Nephron (organoid): ENCODE results near the gene DCAF4.
A peak's percentile ranks its signal among the peaks of the same experiment; 100 is the strongest.
"Not testable (repeated sequence)": the region's sequence is repeated elsewhere in the genome, so short reads cannot be mapped to it uniquely, and the experiment has no call there.

Experiments
- H3K27ac Mint-ChIP-seq, 3 experiments: 2 replicates each; pipeline ENCODE4 v1.8.0; 2020; ENCODE audit warnings: mixed read lengths in 3 of 3, mild to moderate bottlenecking in 2 of 3, moderate library complexity in 1 of 3
- H3K27me3 Mint-ChIP-seq: 2 replicates; pipeline ENCODE4 v1.8.0; 2021; ENCODE audit warnings: low read depth, mild to moderate bottlenecking, moderate library complexity, mixed read lengths
- H3K36me3 Mint-ChIP-seq: 2 replicates; pipeline ENCODE4 v1.8.0; 2020; ENCODE audit warnings: low read depth, mixed read lengths
- H3K4me1 Mint-ChIP-seq: 2 replicates; pipeline ENCODE4 v1.8.0; 2020; ENCODE audit warnings: mixed read lengths
- H3K4me3 Mint-ChIP-seq, 3 experiments: 2 replicates each; pipeline ENCODE4 v1.8.0; 2020; ENCODE audit warnings: mild to moderate bottlenecking in 3 of 3, mixed read lengths in 3 of 3, moderate library complexity in 2 of 3
- H3K9me3 Mint-ChIP-seq: 2 replicates; pipeline ENCODE4 v1.8.0; 2020; ENCODE audit warnings: mixed read lengths
- TF ChIP-seq, protein P1 (sequence below), 3 experiments: fragments of 200-600 bp; sonication (generic); IDR thresholded peaks; one replicate each; pipeline ENCODE4 v1.5.0; 2021; ENCODE audit warnings: antibody characterized with exemption in 3 of 3; ENCODE audit not compliant: unreplicated experiment in 3 of 3

Gene DCAF4

DNA sequence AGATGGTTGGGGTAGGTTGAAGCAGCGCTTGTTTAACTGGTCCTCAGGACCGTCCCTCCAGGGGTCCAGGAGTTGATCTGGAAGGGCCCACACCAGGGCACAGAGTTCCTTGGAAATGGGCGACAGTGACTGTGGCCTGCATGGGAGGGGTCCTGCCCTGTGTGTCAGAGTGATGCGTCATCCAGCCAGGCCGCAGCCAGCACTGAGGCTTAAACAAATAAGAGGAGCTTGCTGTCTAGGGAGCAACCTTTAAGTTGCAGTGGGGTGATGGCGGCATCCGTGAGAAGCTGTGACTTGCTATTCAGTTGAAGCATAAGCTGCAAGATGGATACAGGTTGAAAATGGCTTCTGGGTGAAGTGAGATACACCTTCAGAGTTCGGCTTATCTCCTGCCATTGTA, 20.2 kb downstream of the DCAF4 start:
- Mint-ChIP-seq H3K9me3 (no peaks in the 10 kb centered on the region), H3K27ac (no peak overlapping the region), H3K27me3 (no peaks in the 10 kb centered on the region), H3K4me3 (no peak overlapping the region), H3K4me1 (peaks cover 4% of the 10 kb centered on the region), H3K36me3 (peaks cover 35% of the 10 kb centered on the region)
- TF ChIP-seq, protein P1, sequence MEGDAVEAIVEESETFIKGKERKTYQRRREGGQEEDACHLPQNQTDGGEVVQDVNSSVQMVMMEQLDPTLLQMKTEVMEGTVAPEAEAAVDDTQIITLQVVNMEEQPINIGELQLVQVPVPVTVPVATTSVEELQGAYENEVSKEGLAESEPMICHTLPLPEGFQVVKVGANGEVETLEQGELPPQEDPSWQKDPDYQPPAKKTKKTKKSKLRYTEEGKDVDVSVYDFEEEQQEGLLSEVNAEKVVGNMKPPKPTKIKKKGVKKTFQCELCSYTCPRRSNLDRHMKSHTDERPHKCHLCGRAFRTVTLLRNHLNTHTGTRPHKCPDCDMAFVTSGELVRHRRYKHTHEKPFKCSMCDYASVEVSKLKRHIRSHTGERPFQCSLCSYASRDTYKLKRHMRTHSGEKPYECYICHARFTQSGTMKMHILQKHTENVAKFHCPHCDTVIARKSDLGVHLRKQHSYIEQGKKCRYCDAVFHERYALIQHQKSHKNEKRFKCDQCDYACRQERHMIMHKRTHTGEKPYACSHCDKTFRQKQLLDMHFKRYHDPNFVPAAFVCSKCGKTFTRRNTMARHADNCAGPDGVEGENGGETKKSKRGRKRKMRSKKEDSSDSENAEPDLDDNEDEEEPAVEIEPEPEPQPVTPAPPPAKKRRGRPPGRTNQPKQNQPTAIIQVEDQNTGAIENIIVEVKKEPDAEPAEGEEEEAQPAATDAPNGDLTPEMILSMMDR (IDR thresholded peaks at IDR 0.05; ENCODE audit: unreplicated experiment in 3 of 3), result no peak

DNA sequence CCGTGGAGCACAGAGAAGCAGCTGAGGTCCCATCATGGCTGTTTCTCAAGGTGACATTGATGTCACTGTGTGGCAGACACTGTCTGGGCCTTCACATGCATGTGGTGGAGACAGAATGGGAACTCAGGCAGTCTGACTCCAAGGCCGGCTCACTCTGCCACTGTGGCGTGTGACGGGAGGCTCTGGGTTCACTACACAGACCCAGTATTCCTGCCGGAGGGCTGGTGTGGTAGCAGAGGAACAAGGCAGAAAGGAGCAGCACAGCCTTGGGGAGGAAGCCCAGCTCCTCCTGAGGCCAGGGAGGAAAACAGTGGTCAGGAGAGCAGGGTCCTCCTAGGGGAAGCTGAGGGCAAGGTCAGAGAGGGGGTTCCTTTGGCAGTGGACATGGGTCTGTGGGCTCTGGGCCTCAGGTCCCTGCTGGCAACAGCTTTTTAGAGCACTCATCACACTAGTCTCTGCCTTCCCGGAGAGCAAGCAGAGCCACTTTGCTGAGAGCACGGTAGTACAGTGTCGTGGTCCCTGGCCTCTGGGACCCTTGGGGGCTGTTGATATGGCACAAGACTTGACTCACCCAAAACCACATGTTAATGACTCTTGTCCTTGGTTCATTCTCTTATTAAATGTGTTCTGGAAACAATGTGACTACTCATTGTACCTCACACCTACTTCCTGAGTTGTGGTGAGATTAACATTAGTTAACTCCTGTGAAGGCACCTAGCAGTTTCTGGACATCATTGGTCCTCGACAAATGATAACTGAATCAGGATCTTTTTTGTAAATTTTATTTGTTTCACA, 21.3 kb downstream of the DCAF4 start:
- TF ChIP-seq, protein P1 (IDR thresholded peaks at IDR 0.05; ENCODE audit: unreplicated experiment in 3 of 3), result no peak
- no peaks in the 10 kb centered on the region for H3K4me1 Mint-ChIP-seq

DNA sequence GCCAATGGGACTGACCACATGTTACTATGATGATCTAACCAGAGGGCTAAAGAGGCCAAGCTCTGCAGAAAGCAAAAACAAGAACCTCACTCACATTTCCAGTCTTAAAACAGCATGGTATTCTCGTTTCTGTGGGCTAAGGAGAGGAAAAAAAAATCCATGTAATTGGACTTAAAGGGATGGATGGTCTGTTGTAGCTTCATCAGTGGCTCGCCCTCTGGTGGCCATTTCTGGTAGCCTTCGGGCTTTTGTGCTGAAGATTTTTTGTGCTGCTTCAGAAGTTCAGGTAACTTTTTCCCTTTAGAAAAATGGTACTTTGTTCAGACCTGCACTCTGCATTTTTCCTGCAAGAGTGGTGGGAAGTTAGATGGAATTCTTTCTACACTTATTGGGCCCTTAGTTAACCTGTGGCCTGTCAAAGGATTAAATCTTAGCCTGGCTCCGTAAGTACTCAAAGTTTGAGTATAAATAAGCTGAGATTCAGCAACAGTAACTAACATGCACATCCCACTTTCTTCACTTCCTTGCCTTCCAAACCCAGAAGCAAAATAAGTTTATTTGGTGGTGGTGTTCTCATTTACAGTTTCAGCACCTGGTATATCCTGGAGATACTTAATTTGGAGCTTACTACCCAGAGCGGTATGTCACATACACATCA, 22.3 kb downstream of the DCAF4 start:
- TF ChIP-seq, protein P1 (IDR thresholded peaks at IDR 0.05; ENCODE audit: unreplicated experiment in 3 of 3), result peak; percentile 86 to 88 (median 86)
- peaks cover 34% of the 10 kb centered on the region for H3K36me3 Mint-ChIP-seq
- no peak overlapping the region for H3K4me3 Mint-ChIP-seq
- no peaks in the 10 kb centered on the region for H3K27me3 Mint-ChIP-seq
- H3K27ac Mint-ChIP-seq, result no peak overlapping the region
- H3K4me1 Mint-ChIP-seq, result no peaks in the 10 kb centered on the region
- H3K9me3 Mint-ChIP-seq, result no peaks in the 10 kb centered on the region

More for the DNA sequence above, 21.3 kb downstream of the DCAF4 start:
- peaks cover 38% of the 10 kb centered on the region for H3K36me3 Mint-ChIP-seq
- no peaks in the 10 kb centered on the region for H3K27me3 Mint-ChIP-seq
- H3K27ac Mint-ChIP-seq, result no peak overlapping the region
- no peaks in the 10 kb centered on the region for H3K9me3 Mint-ChIP-seq
- H3K4me3 Mint-ChIP-seq, result no peak overlapping the region

DNA sequence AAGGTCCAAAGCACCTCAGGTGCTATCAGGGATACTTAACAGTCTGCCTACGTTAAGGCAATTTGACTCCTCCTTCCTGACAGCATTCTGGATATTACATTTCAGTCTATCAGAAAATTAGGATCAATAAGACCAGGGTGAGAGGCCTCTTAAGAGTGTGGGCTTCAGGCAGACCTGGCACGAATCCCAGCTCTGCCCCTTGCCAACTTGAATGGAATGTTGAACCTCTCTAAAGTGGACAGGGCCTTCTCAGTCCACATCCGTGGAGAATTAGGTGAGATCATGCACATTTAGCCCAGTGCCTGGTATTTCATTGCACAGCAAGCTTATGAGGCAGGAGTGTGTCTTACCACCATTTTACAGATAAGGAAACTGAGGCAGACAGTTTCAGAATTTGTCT, 25.9 kb downstream of the DCAF4 start:
- H3K4me1 Mint-ChIP-seq, result no peaks in the 10 kb centered on the region
- peaks cover 45% of the 10 kb centered on the region for H3K36me3 Mint-ChIP-seq
- no peak overlapping the region for H3K27ac Mint-ChIP-seq
- H3K4me3 Mint-ChIP-seq, result no peak overlapping the region
- TF ChIP-seq, protein P1 (IDR thresholded peaks at IDR 0.05; ENCODE audit: unreplicated experiment in 3 of 3), result no peak
- H3K9me3 Mint-ChIP-seq, result no peaks in the 10 kb centered on the region
- no peaks in the 10 kb centered on the region for H3K27me3 Mint-ChIP-seq

DNA sequence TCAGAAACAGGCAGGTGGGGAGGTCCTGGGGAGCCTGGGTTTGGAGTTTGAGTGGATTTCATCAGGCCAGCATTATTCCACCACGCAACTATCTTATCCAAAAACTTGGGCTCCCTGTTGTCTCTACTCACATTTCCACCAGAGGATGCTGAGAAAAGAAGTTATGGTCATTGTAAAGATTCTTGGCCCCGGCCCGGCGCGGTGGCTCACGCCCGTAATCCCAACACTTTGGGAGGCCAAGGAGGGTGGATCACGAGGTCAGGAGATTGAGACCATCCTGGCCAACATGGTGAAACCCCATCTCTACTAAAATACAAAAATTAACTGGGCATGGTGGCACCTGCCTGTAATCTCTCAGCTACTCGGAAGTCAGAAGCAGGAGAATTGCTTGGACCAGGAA, 30.5 kb downstream of the DCAF4 start:
- H3K4me3 Mint-ChIP-seq, H3K27ac Mint-ChIP-seq, H3K4me1 Mint-ChIP-seq, H3K9me3 Mint-ChIP-seq, H3K27me3 Mint-ChIP-seq: not testable (repeated sequence)
- H3K36me3 Mint-ChIP-seq, result peaks cover 62% of the 10 kb centered on the region

DNA sequence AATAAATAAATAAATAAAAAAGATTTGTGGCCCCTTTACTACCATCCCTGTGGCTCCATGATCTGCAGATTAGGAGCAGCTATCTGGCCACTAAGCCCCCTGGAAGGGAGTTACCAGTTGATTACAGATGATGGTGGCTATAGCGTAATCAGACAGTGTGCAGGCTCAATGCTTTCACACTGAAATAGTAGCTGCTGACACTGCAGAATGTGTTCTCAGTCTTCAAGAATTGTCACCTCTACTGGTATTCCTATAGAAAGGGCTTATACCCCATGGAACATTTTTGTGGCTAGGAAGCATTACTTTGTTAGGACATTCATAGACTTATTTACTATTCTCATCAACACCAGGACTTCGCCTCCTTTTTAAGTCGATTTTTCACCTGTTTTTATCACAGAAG, 30.9 kb downstream of the DCAF4 start:
- TF ChIP-seq, protein P1 (IDR thresholded peaks at IDR 0.05; ENCODE audit: unreplicated experiment in 3 of 3), result no peak
- no peak overlapping the region for H3K4me3 Mint-ChIP-seq
- H3K4me1 Mint-ChIP-seq, result peaks cover 4% of the 10 kb centered on the region
- H3K9me3 Mint-ChIP-seq, result no peaks in the 10 kb centered on the region
- H3K27me3 Mint-ChIP-seq, result no peaks in the 10 kb centered on the region
- peaks cover 62% of the 10 kb centered on the region for H3K36me3 Mint-ChIP-seq
- H3K27ac Mint-ChIP-seq, result no peak overlapping the region
